Loucy (cell line): ENCODE data around the gene IQCH.

Experiments used
- EZH2phosphoT487 ChIP-seq: fragments of 200-600 bp; IDR thresholded peaks from 2 replicates; pipeline ENCODE4 v1.6.1; 2018; ENCODE audit warnings: antibody characterized with exemption, mild to moderate bottlenecking, moderate library complexity, borderline replicate concordance
- TF ChIP-seq, protein P1 (sequence below): fragments of 200-600 bp; sonication (generic); conservative IDR thresholded peaks from 2 replicates; pipeline ENCODE4 v1.5.1; 2014; ENCODE audit warnings: mild to moderate bottlenecking, antibody characterized with exemption, low read length

DNA sequence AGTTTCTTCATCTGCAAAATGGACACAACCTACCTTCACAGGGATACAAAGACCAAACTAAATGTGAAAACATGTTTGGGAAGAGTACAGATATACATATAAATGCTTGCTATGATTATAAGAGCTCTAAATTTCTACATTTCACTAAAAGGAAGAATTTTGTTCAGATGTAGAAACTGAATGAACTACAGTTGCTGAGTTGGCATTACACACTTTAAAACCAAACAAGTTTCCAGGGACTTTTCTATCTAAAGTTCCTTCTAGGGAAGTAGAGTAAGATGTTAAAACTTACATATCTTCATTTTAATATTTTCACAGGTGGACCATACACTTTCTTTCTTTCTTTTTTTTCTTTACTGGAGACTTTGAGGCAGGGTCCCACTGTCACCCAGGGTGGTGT, 4.8 kb upstream of the IQCH start:
- TF ChIP-seq, protein P1, sequence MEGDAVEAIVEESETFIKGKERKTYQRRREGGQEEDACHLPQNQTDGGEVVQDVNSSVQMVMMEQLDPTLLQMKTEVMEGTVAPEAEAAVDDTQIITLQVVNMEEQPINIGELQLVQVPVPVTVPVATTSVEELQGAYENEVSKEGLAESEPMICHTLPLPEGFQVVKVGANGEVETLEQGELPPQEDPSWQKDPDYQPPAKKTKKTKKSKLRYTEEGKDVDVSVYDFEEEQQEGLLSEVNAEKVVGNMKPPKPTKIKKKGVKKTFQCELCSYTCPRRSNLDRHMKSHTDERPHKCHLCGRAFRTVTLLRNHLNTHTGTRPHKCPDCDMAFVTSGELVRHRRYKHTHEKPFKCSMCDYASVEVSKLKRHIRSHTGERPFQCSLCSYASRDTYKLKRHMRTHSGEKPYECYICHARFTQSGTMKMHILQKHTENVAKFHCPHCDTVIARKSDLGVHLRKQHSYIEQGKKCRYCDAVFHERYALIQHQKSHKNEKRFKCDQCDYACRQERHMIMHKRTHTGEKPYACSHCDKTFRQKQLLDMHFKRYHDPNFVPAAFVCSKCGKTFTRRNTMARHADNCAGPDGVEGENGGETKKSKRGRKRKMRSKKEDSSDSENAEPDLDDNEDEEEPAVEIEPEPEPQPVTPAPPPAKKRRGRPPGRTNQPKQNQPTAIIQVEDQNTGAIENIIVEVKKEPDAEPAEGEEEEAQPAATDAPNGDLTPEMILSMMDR, result no peak
- TF ChIP-seq EZH2phosphoT487, result no peak
